NB4 (cell line): ENCODE results near the gene VSTM1.

Experiments
- MYC ChIP-seq: IDR thresholded peaks from 2 replicates; pipeline ENCODE4 v1.6.1; 2011; ENCODE audit warnings: low read depth, low read length
- TF ChIP-seq, protein P1 (sequence below): IDR thresholded peaks from one replicate; pipeline ENCODE4 v1.5.1; 2012; ENCODE audit warnings: low read depth, low read length

DNA sequence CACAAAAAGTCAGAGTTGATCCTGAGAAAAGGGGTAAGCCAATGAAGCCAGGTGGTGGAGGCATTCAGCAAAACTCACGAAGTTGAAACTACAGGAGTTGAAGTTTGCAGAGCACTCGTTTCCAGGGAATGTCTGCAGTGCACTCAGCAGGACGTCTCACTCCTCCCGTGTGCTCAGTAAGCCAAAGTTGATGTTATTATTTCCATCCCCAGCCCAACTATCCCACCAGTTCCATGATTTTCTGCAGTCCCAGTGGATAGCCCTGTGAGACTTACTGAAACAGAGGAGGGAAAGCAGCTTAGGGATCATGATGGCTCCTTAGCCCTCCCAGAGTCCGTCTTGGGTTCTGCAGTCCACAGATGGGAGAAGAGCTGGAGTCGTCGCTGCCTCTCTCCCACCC, 17.3 kb upstream of the VSTM1 start, which contains the start of gene TARM1:
- TF ChIP-seq, protein P1, sequence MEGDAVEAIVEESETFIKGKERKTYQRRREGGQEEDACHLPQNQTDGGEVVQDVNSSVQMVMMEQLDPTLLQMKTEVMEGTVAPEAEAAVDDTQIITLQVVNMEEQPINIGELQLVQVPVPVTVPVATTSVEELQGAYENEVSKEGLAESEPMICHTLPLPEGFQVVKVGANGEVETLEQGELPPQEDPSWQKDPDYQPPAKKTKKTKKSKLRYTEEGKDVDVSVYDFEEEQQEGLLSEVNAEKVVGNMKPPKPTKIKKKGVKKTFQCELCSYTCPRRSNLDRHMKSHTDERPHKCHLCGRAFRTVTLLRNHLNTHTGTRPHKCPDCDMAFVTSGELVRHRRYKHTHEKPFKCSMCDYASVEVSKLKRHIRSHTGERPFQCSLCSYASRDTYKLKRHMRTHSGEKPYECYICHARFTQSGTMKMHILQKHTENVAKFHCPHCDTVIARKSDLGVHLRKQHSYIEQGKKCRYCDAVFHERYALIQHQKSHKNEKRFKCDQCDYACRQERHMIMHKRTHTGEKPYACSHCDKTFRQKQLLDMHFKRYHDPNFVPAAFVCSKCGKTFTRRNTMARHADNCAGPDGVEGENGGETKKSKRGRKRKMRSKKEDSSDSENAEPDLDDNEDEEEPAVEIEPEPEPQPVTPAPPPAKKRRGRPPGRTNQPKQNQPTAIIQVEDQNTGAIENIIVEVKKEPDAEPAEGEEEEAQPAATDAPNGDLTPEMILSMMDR: no peak
- TF ChIP-seq MYC: no peak
